ENCODE results near the gene PRR14. TPM values are rescaled to one million over a fixed set of nuclear protein-coding genes. Genes with fewer than 3 reads are reported as not detected.

Gene PRR14
- total and polyA plus RNA-seq, 2 of the 8 experiments (the other 6 are each of a cell fraction or from before 2014, with no cell fraction given) = 3.6 to 16.1 TPM

DNA sequence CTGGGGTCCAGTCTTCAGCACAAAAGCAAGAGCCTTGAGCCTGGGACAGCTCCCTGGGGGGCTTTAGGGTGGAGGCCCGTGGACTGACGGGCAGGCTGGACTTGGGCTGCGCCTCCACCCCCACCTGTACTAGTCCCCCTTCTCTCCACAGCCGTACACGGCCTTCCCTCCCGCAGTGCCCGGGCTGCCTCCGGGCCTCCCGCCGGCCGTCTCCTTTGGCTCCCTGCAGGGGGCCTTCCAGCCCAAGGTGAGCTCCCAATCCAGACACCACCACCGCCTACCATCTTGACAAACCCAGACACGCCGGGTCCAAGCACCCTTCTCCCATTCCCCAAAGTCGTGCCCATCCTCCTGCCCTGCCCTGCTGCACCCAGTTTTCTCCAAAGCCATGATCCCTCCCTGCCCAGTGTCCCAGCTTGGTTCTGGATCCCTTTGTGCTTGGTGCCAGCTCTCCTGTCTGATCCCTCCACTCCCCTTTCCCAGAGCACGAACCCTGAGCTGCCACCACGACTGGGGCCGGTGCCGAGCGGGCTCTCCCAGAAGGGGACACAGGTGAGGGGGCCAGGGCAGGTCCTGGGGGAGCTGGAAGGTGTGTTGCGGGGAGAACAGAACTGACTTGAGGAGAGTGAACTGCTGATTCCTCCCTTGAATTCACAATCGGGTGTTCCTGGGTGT, 14.5 kb downstream of the PRR14 start:
- no peak overlapping the region for H4K8ac ChIP-seq (ENCODE audit: extremely low read depth, insufficient read depth, low read length)
- no peak overlapping the region for H3K27ac ChIP-seq (ENCODE audit: low read depth, low read length)
- H3K36me3 ChIP-seq (ENCODE audit: control insufficient read depth in 2 of 4, insufficient read depth in 4 of 4, low read length in 3 of 4) = peaks cover 0 to 19% (median 2%) of the 10 kb centered on the region in 4 experiments; a peak in 5 of 8 replicates
- H3K9me3 ChIP-seq (ENCODE audit: insufficient read depth in 2 of 2, low read depth in 1 of 2, low read length in 1 of 2) = no peaks in the 10 kb centered on the region
- H4K91ac ChIP-seq (replicated peaks; ENCODE audit: insufficient read length, low read length) = no peak overlapping the region
- H2BK5ac ChIP-seq (ENCODE audit: low read depth, low read length) = no peak overlapping the region
- H3K4me1 ChIP-seq (replicated peaks in 1 of 4; ENCODE audit: control insufficient read depth in 3 of 4, insufficient read depth in 4 of 4, low read length in 3 of 4) = 0 out of 7 replicates have a peak, but pooled peaks cover 0 to 1% (median 0%) of the 10 kb centered on the region in 4 experiments
- no peak overlapping the region for H2BK15ac ChIP-seq (ENCODE audit: low read length)
- FAIRE-seq (no peak), DNase-seq (ENCODE audit: low read depth in 1 of 2, low spot score in 2 of 2) (no peak)
- no peak overlapping the region for H2AK5ac ChIP-seq (ENCODE audit: low read depth, low read length)
- peaks cover 24 to 64% of the 10 kb centered on the region in 2 experiments for H4K20me1 ChIP-seq (replicated peaks in 1 of 2; ENCODE audit: control insufficient read depth in 1 of 2, insufficient read depth in 2 of 2, low read length in 2 of 2)
- H3K79me1 ChIP-seq (ENCODE audit: low read depth, low read length) = no peaks in the 10 kb centered on the region
- no peak overlapping the region for H3K56ac ChIP-seq (replicated peaks; ENCODE audit: insufficient read length, low read depth, low read length)
- CTCF ChIA-PET (ENCODE audit: partially characterized antibody) = interaction anchor here (0.6 to 2.7 kb wide), 7 partner anchors 13 to 30 kb away, joined by 3 to 12 read pairs (median 7); no protein-coding TSS in a partner anchor
- no peaks in the 10 kb centered on the region for H3K79me2 ChIP-seq (ENCODE audit: control insufficient read depth in 1 of 2, insufficient read depth in 2 of 2, low read length in 2 of 2)
- H3K4ac ChIP-seq (replicated peaks; ENCODE audit: insufficient read length, low read depth, low read length) = no peak overlapping the region
- H2BK120ac ChIP-seq (replicated peaks; ENCODE audit: low read depth, low read length) = no peak overlapping the region
- H3K27me3 ChIP-seq (replicated peaks in 1 of 4; ENCODE audit: control insufficient read depth in 3 of 4, extremely low read depth in 1 of 4, insufficient read depth in 3 of 4, low read length in 3 of 4) = peaks cover 14 to 83% (median 55%) of the 10 kb centered on the region in 4 experiments
- H2AFZ ChIP-seq (ENCODE audit: low read length) = no peak overlapping the region
- no peak overlapping the region for H2BK20ac ChIP-seq (ENCODE audit: low read length)
- H3K4me3 ChIP-seq (ENCODE audit: extremely low read depth in 1 of 4, insufficient read depth in 2 of 4, low read depth in 3 of 4, low read length in 4 of 4) = no peak overlapping the region
- no peak overlapping the region for H3K14ac ChIP-seq (ENCODE audit: insufficient read length)
- no peak overlapping the region for H3K23ac ChIP-seq (ENCODE audit: insufficient read length)
- H3K18ac ChIP-seq (ENCODE audit: extremely low read depth, low read length) = no peak overlapping the region
- no peaks in the 10 kb centered on the region for H3K23me2 ChIP-seq (ENCODE audit: low read depth, low read length)
- H3K9ac ChIP-seq (replicated peaks in 1 of 4; ENCODE audit: extremely low read depth in 1 of 4, low read depth in 3 of 4, low read length in 3 of 4) = no peak overlapping the region
- POLR2A ChIA-PET (ENCODE audit: partially characterized antibody) = interaction anchor here (0.7 to 1.8 kb wide), 3 partner anchors 10 to 31 kb away, joined by 3 to 5 read pairs (median 4); no protein-coding TSS in a partner anchor
- WGBS, 2 experiments (ENCODE audit: extremely low coverage in 1 of 2, insufficient coverage in 1 of 2, insufficient read length in 1 of 2, insufficient replicate concordance in 2 of 2, low coverage in 1 of 2, low lambda C conversion rate in 2 of 2, missing lambda C conversion rate in 1 of 2) = 90% methylated on average over 22 of the region's 22 CpGs; no CpG with 5 or more reads in 1 of the 2 experiments
- no peak overlapping the region for H3K4me2 ChIP-seq (ENCODE audit: insufficient read depth in 1 of 2, low read depth in 2 of 2, low read length in 2 of 2)
- no peak overlapping the region for H4K5ac ChIP-seq (ENCODE audit: insufficient read length, low read depth, low read length)
- H2BK12ac ChIP-seq (ENCODE audit: low read depth, low read length) = no peak overlapping the region
- TF ChIP-seq, protein P1, sequence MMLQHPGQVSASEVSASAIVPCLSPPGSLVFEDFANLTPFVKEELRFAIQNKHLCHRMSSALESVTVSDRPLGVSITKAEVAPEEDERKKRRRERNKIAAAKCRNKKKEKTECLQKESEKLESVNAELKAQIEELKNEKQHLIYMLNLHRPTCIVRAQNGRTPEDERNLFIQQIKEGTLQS (IDR thresholded peaks at IDR 0.05; ENCODE audit: insufficient read depth, low read depth, low read length) = no peak
- TF ChIP-seq, protein P2, sequence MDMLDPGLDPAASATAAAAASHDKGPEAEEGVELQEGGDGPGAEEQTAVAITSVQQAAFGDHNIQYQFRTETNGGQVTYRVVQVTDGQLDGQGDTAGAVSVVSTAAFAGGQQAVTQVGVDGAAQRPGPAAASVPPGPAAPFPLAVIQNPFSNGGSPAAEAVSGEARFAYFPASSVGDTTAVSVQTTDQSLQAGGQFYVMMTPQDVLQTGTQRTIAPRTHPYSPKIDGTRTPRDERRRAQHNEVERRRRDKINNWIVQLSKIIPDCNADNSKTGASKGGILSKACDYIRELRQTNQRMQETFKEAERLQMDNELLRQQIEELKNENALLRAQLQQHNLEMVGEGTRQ (IDR thresholded peaks at IDR 0.05; ENCODE audit: low read length) = no peak
- TF ChIP-seq CBX5 (IDR thresholded peaks at IDR 0.05; ENCODE audit: low read depth, low read length) = no peak
- TF ChIP-seq CEBPB (IDR thresholded peaks at IDR 0.05; ENCODE audit: low read depth, low read length) = no peak
- TF ChIP-seq POLR2AphosphoS5 (IDR thresholded peaks at IDR 0.05; ENCODE audit: low read depth, low read length) = no peak
- TF ChIP-seq SIN3A (conservative IDR thresholded peaks at IDR 0.05 in 1 of 2, IDR thresholded peaks at IDR 0.05 in 1 of 2; ENCODE audit: low read depth in 1 of 2, low read length in 2 of 2) = no peak
- no peak for TF ChIP-seq FOSL1 (IDR thresholded peaks at IDR 0.05; ENCODE audit: insufficient read depth, low read depth, low read length)
- no peak for TF ChIP-seq CTBP2 (IDR thresholded peaks at IDR 0.05; ENCODE audit: borderline replicate concordance, insufficient read depth, insufficient read length, low read length)
- no peak for TF ChIP-seq HDAC2 (IDR thresholded peaks at IDR 0.05; ENCODE audit: borderline replicate concordance in 1 of 2, low read depth in 2 of 2, low read length in 2 of 2)
- no peak for TF ChIP-seq PHF8 (conservative IDR thresholded peaks at IDR 0.05; ENCODE audit: low read depth, low read length)

Measured in H1 (cell line).